Measurements from ENCODE around the gene RNF168.

- TF ChIP-seq POLR2A (IDR thresholded peaks at IDR 0.05; ENCODE audit: low read depth, low read length) (no peak), POLR2AphosphoS5 (IDR thresholded peaks at IDR 0.05; ENCODE audit: low read depth, low read length) (no peak)
Measured at GRCh38 chr3:196454935-196455334, 48.6 kb downstream of the RNF168 start.

Measured in GM12892 (cell line).